ENCODE data around the gene RAB27B.

The RAB27B gene

GRCh38 chr18:54928236-54928635, 100.0 kb downstream of the RAB27B start:
- DNase-seq (ENCODE audit: low read depth) = no peak
- no peak overlapping the region for H3K4me3 ChIP-seq (ENCODE audit: low read depth, low read length)
- no peak for TF ChIP-seq CTCF (IDR thresholded peaks at IDR 0.05; ENCODE audit: control insufficient read depth, extremely low read depth, insufficient read depth)

GRCh38 chr18:54931152-54931551, 102.9 kb downstream of the RAB27B start:
- no peak overlapping the region for H3K4me3 ChIP-seq (ENCODE audit: low read depth, low read length)
- TF ChIP-seq CTCF (IDR thresholded peaks at IDR 0.05; ENCODE audit: control insufficient read depth, extremely low read depth, insufficient read depth) = no peak
- no peak for DNase-seq (ENCODE audit: low read depth)

- no peak for TF ChIP-seq CTCF (IDR thresholded peaks at IDR 0.05; ENCODE audit: control insufficient read depth, extremely low read depth, insufficient read depth)
- no peak overlapping the region for H3K4me3 ChIP-seq (ENCODE audit: low read depth, low read length)
- DNase-seq (ENCODE audit: low read depth) = no peak
Measured at GRCh38 chr18:54932472-54932871, 104.2 kb downstream of the RAB27B start.

- DNase-seq (ENCODE audit: low read depth) = no peak
- TF ChIP-seq CTCF (IDR thresholded peaks at IDR 0.05; ENCODE audit: control insufficient read depth, extremely low read depth, insufficient read depth) = no peak
- H3K4me3 ChIP-seq (ENCODE audit: low read depth, low read length) = no peak overlapping the region
Measured at GRCh38 chr18:54938506-54938905, 110.2 kb downstream of the RAB27B start.

GRCh38 chr18:54939361-54939917, 111.2 kb downstream of the RAB27B start:
- no peak for DNase-seq (ENCODE audit: low read depth)
- H3K4me3 ChIP-seq (ENCODE audit: low read depth, low read length) = no peak overlapping the region
- no peak for TF ChIP-seq CTCF (IDR thresholded peaks at IDR 0.05; ENCODE audit: control insufficient read depth, extremely low read depth, insufficient read depth)

- no peak overlapping the region for H3K4me3 ChIP-seq (ENCODE audit: low read depth, low read length)
- TF ChIP-seq CTCF (IDR thresholded peaks at IDR 0.05; ENCODE audit: control insufficient read depth, extremely low read depth, insufficient read depth) = no peak
- no peak for DNase-seq (ENCODE audit: low read depth)
Measured at GRCh38 chr18:54942144-54942543, 113.9 kb downstream of the RAB27B start.

- no peak for TF ChIP-seq CTCF (IDR thresholded peaks at IDR 0.05; ENCODE audit: control insufficient read depth, extremely low read depth, insufficient read depth)
- no peak overlapping the region for H3K4me3 ChIP-seq (ENCODE audit: low read depth, low read length)
- no peak for DNase-seq (ENCODE audit: low read depth)
Measured at GRCh38 chr18:54942569-54942968, 114.3 kb downstream of the RAB27B start.
